Chondrocyte (in vitro differentiated cells): ENCODE results near the gene SLC4A4. TPM values are rescaled to one million over a fixed set of nuclear protein-coding genes. Genes with fewer than 3 reads are reported as not detected.

Experiments
- DNase-seq: peaks from one replicate; pipeline ENCODE4 v3.0.0; 2021; ENCODE audit warnings: mixed read lengths, low spot score
- H3K27ac Mint-ChIP-seq: one replicate; pipeline ENCODE4 v1.8.0; 2021; ENCODE audit warnings: mild to moderate bottlenecking, moderate library complexity, mixed read lengths; ENCODE audit not compliant: unreplicated experiment
- H3K27me3 Mint-ChIP-seq: 2 replicates; pipeline ENCODE4 v1.8.0; 2021; ENCODE audit warnings: low read depth, mixed read lengths
- H3K36me3 Mint-ChIP-seq: 2 replicates; pipeline ENCODE4 v1.8.0; 2021; ENCODE audit warnings: low read depth, mixed read lengths
- H3K4me1 Mint-ChIP-seq: 2 replicates; pipeline ENCODE4 v1.8.0; 2021; ENCODE audit warnings: low read depth, mild to moderate bottlenecking, mixed read lengths
- H3K4me3 Mint-ChIP-seq: one replicate; pipeline ENCODE4 v1.8.0; 2021; ENCODE audit warnings: mild to moderate bottlenecking, moderate library complexity, mixed read lengths; ENCODE audit not compliant: unreplicated experiment
- H3K9me3 Mint-ChIP-seq: 2 replicates; pipeline ENCODE4 v1.8.0; 2021; ENCODE audit warnings: low read depth, mixed read lengths
- total RNA-seq: library from RNA; stranded (reverse); gene quantifications from 3 replicates; pipeline ENCODE4 v1.2.1, GENCODE V29; 2021
- TF ChIP-seq, protein P1 (sequence below): fragments of 200-600 bp; sonication (generic); IDR thresholded peaks from 2 replicates; pipeline ENCODE4 v1.5.0; 2021; ENCODE audit warnings: antibody characterized with exemption, mild to moderate bottlenecking, moderate library complexity

SLC4A4 gene
- total RNA-seq, 1 donor from 2014 or later, result 12.8 TPM

DNA sequence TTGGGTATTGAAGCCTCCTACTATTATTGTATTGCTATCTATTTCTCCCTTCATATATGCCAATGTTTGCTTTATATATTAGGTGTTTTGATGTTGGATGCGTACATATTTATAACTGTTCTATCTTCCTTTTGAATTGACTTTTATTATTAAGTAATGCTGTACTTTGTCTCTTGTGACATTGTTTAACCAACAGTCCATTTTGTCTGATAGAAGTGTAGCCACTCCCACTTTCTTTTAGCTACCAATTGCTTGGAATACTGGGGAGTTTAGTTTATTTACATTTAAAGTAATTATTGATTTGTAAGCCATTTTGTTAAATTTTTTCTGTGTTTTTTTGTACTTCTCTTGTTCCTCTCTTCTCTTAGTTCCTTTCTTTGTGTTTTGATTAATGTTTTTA, 249.2 kb downstream of the SLC4A4 start:
- Mint-ChIP-seq H3K9me3 (peaks cover 4% of the 10 kb centered on the region), H3K27ac (no peak overlapping the region), H3K27me3 (peaks cover 4% of the 10 kb centered on the region), H3K4me1 (peaks cover 7% of the 10 kb centered on the region), H3K4me3 (no peak overlapping the region), H3K36me3 (peaks cover 4% of the 10 kb centered on the region)
- TF ChIP-seq, protein P1, sequence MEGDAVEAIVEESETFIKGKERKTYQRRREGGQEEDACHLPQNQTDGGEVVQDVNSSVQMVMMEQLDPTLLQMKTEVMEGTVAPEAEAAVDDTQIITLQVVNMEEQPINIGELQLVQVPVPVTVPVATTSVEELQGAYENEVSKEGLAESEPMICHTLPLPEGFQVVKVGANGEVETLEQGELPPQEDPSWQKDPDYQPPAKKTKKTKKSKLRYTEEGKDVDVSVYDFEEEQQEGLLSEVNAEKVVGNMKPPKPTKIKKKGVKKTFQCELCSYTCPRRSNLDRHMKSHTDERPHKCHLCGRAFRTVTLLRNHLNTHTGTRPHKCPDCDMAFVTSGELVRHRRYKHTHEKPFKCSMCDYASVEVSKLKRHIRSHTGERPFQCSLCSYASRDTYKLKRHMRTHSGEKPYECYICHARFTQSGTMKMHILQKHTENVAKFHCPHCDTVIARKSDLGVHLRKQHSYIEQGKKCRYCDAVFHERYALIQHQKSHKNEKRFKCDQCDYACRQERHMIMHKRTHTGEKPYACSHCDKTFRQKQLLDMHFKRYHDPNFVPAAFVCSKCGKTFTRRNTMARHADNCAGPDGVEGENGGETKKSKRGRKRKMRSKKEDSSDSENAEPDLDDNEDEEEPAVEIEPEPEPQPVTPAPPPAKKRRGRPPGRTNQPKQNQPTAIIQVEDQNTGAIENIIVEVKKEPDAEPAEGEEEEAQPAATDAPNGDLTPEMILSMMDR, result no peak
- DNase-seq, result no peak

DNA sequence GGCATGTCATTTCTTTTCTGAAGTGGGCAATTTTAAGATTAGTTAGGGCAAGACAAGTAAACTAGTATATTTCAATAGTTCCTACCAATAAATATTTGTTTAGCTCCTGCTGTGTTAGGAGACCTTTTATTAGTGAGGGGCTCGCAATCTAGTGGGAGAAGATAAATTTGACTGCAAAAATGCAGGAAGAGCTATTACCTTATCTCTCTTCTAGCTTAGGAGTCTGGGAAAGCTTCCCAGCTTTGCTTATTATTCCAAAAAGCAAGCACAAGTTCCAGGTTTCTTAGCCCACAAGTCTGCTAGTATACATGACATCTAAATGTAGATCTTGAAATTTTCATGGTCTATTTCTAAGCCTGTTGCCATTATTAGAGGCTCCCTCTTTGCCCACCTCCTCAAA, 254.0 kb downstream of the SLC4A4 start:
- Mint-ChIP-seq H3K27ac (no peak overlapping the region), H3K27me3 (no peaks in the 10 kb centered on the region), H3K36me3 (peaks cover 2% of the 10 kb centered on the region), H3K4me1 (peaks cover 18% of the 10 kb centered on the region), H3K4me3 (no peak overlapping the region), H3K9me3 (peaks cover 6% of the 10 kb centered on the region)
- TF ChIP-seq, protein P1, result no peak
- DNase-seq, result no peak

DNA sequence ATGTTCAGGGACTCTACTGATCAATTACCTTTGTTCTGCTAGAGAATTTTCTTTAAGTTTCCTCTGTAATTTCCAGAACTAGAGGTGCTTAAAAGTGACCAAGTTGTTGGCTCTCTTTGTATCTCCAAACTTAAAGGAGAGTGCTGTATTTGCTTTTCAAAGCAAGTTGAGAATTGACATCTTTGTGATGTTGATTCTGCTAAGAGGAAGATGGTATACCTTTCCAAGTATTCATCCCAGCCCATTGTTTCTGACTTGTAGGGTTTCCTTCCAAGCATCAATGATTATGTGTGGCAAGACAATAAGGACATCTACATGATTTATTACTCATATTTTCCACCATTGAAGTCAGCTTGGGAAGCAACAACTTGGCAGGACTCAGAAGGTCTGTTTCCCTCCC, 254.5 kb downstream of the SLC4A4 start:
- no peak overlapping the region for H3K27ac Mint-ChIP-seq
- TF ChIP-seq, protein P1, result no peak
- peaks cover 18% of the 10 kb centered on the region for H3K4me1 Mint-ChIP-seq
- no peak for DNase-seq
- no peak overlapping the region for H3K4me3 Mint-ChIP-seq
- H3K36me3 Mint-ChIP-seq, result peaks cover 2% of the 10 kb centered on the region
- no peaks in the 10 kb centered on the region for H3K27me3 Mint-ChIP-seq
- peaks cover 6% of the 10 kb centered on the region for H3K9me3 Mint-ChIP-seq

DNA sequence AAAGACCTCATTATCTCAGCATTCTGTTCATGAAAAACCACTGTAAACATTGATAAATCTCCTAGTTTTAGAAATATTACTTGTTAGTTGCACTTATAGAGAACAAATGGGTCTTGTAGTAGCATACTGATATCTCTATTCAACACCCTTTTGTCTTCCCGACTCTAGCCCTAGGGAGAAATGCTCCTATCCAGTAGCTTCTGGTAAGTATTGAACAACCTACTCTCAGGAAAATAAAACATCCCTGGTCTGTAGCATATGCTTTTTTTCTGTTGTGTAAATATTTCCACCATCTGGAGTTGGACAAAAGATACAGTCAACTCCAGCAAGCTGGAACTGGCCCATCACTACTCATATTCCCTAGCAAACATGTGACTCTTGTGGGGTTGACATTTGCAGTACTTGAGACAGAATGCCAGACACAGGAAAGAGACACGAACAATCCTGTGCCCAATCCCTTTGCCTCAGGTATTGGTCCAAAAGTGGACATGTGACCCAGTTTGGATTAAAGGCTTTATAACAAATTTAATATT, 256.8 kb downstream of the SLC4A4 start:
- H3K4me3 Mint-ChIP-seq, result no peak overlapping the region
- no peaks in the 10 kb centered on the region for H3K36me3 Mint-ChIP-seq
- H3K4me1 Mint-ChIP-seq, result peaks cover 18% of the 10 kb centered on the region
- TF ChIP-seq, protein P1, result no peak
- no peaks in the 10 kb centered on the region for H3K27me3 Mint-ChIP-seq
- H3K27ac Mint-ChIP-seq, result no peak overlapping the region
- no peak for DNase-seq
- peaks cover 2% of the 10 kb centered on the region for H3K9me3 Mint-ChIP-seq

DNA sequence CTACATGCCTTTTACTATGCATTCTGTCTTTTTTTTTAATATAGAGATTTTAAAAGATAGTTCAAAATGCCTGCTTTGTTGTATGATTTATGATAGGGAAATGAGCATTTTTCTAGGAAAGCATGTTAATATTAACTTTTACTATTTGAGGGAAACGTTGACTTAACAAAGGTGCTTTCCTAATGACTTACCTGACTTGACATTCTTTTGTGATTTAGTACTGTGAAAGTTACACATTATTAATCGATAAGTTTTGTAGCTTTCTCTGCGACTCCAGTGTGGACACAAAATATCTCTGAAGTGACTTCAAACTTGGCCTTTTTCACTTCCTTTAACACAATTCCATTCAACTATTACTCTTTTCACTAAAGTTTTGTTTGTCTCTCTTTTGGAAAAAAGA, 260.8 kb downstream of the SLC4A4 start:
- peaks cover 2% of the 10 kb centered on the region for H3K9me3 Mint-ChIP-seq
- no peaks in the 10 kb centered on the region for H3K36me3 Mint-ChIP-seq
- no peak overlapping the region for H3K27ac Mint-ChIP-seq
- no peak for DNase-seq
- H3K27me3 Mint-ChIP-seq, result no peaks in the 10 kb centered on the region
- TF ChIP-seq, protein P1, result no peak
- no peak overlapping the region for H3K4me3 Mint-ChIP-seq
- H3K4me1 Mint-ChIP-seq, result peaks cover 32% of the 10 kb centered on the region
